HUES64 (cell line): ENCODE results near the gene IMPA2.

Experiments
- H3K27ac ChIP-seq: 2 replicates; pipeline ENCODE4 v1.7.0; 2013; ENCODE audit warnings: low read depth, low read length, inconsistent platforms
- H3K27me3 ChIP-seq: 2 replicates; pipeline ENCODE4 v1.6.1; 2013; ENCODE audit warnings: mild to moderate bottlenecking, low read length; ENCODE audit not compliant: insufficient read depth
- H3K36me3 ChIP-seq: 2 replicates; pipeline ENCODE4 v1.6.1; 2013; ENCODE audit warnings: mild to moderate bottlenecking, low read length; ENCODE audit not compliant: insufficient read depth
- H3K4me1 ChIP-seq: 2 replicates; pipeline ENCODE4 v1.6.1; 2013; ENCODE audit warnings: mild to moderate bottlenecking, low read length, moderate library complexity; ENCODE audit not compliant: insufficient read depth
- H3K4me3 ChIP-seq: 2 replicates; pipeline ENCODE4 v1.5.1; 2013; ENCODE audit warnings: mild to moderate bottlenecking, low read length, moderate library complexity
- H3K9ac ChIP-seq: 2 replicates; pipeline ENCODE4 v1.6.1; 2013; ENCODE audit warnings: mild to moderate bottlenecking, low read depth, low read length
- H3K9me3 ChIP-seq: 2 replicates; pipeline ENCODE4 v1.6.1; 2013; ENCODE audit warnings: low read depth, low read length; ENCODE audit not compliant: insufficient read depth
- WGBS: fragments of 150-250, 120-280 bp; methylation state at CpG from one replicate; pipeline ENCODE4 v1.1.7; 2013; ENCODE audit warnings: missing lambda C conversion rate; 5-methylcytosine and 5-hydroxymethylcytosine counted together

Gene IMPA2

GRCh38 chr18:12010187-12010802, 29.0 kb downstream of the IMPA2 start:
- no peaks in the 10 kb centered on the region for H3K9me3 ChIP-seq
- H3K36me3 ChIP-seq = peaks cover 78% of the 10 kb centered on the region
- 95% methylated on average over 14 of the region's 14 CpGs for WGBS
- H3K27me3 ChIP-seq = no peaks in the 10 kb centered on the region
- H3K9ac ChIP-seq = no peak overlapping the region
- no peaks in the 10 kb centered on the region for H3K4me1 ChIP-seq
- H3K4me3 ChIP-seq = no peak overlapping the region
- no peak overlapping the region for H3K27ac ChIP-seq

GRCh38 chr18:12011199-12011956, 30.1 kb downstream of the IMPA2 start:
- Histone ChIP-seq H3K4me3 (no peak overlapping the region), H3K9me3 (no peaks in the 10 kb centered on the region), H3K36me3 (peaks cover 87% of the 10 kb centered on the region), H3K9ac (no peak overlapping the region), H3K27me3 (no peaks in the 10 kb centered on the region), H3K27ac (no peak overlapping the region), H3K4me1 (no peaks in the 10 kb centered on the region)
- 89% methylated on average over 8 of the region's 8 CpGs for WGBS

- no peak overlapping the region for H3K4me3 ChIP-seq
- no peaks in the 10 kb centered on the region for H3K4me1 ChIP-seq
- H3K9me3 ChIP-seq = no peaks in the 10 kb centered on the region
- H3K27me3 ChIP-seq = no peaks in the 10 kb centered on the region
- H3K9ac ChIP-seq = no peak overlapping the region
- no peak overlapping the region for H3K27ac ChIP-seq
- H3K36me3 ChIP-seq = peaks cover 89% of the 10 kb centered on the region
- WGBS = 93% methylated on average over 19 of the region's 19 CpGs
Measured at GRCh38 chr18:12011957-12012549, 30.7 kb downstream of the IMPA2 start.

- Histone ChIP-seq H3K9me3 (no peaks in the 10 kb centered on the region), H3K27me3 (no peaks in the 10 kb centered on the region), H3K4me3 (no peak overlapping the region), H3K4me1 (no peaks in the 10 kb centered on the region), H3K27ac (no peak overlapping the region), H3K9ac (no peak overlapping the region), H3K36me3 (peaks cover 92% of the 10 kb centered on the region)
- WGBS = 64% methylated on average over 3 of the region's 3 CpGs
Measured at GRCh38 chr18:12012697-12013096, 31.4 kb downstream of the IMPA2 start.

- 94% methylated on average over 19 of the region's 20 CpGs for WGBS
- Histone ChIP-seq H3K4me1 (no peaks in the 10 kb centered on the region), H3K27ac (no peak overlapping the region), H3K4me3 (no peak overlapping the region), H3K36me3 (peaks cover 93% of the 10 kb centered on the region), H3K27me3 (no peaks in the 10 kb centered on the region), H3K9ac (no peak overlapping the region), H3K9me3 (no peaks in the 10 kb centered on the region)
Measured at GRCh38 chr18:12013186-12013916, 32.0 kb downstream of the IMPA2 start.

GRCh38 chr18:12014086-12014485, 32.8 kb downstream of the IMPA2 start:
- Histone ChIP-seq H3K36me3 (peaks cover 93% of the 10 kb centered on the region), H3K4me3 (no peak overlapping the region), H3K27me3 (no peaks in the 10 kb centered on the region), H3K9me3 (no peaks in the 10 kb centered on the region), H3K9ac (no peak overlapping the region), H3K27ac (no peak overlapping the region), H3K4me1 (no peaks in the 10 kb centered on the region)
- WGBS = 94% methylated on average over 17 of the region's 17 CpGs

GRCh38 chr18:12014521-12015415, 33.5 kb downstream of the IMPA2 start:
- no peak overlapping the region for H3K27ac ChIP-seq

GRCh38 chr18:12015416-12016062, 34.2 kb downstream of the IMPA2 start:
- WGBS = 89% methylated on average over 13 of the region's 13 CpGs
- no peaks in the 10 kb centered on the region for H3K9me3 ChIP-seq
- H3K27me3 ChIP-seq = no peaks in the 10 kb centered on the region
- no peak overlapping the region for H3K4me3 ChIP-seq
- no peak overlapping the region for H3K27ac ChIP-seq
- H3K9ac ChIP-seq = no peak overlapping the region
- peaks cover 84% of the 10 kb centered on the region for H3K36me3 ChIP-seq
- H3K4me1 ChIP-seq = no peaks in the 10 kb centered on the region

More at GRCh38 chr18:12014521-12015415, 33.5 kb downstream of the IMPA2 start:
- Histone ChIP-seq H3K36me3 (peaks cover 91% of the 10 kb centered on the region), H3K9me3 (no peaks in the 10 kb centered on the region), H3K27me3 (no peaks in the 10 kb centered on the region), H3K4me1 (no peaks in the 10 kb centered on the region), H3K9ac (no peak overlapping the region), H3K4me3 (no peak overlapping the region)
- 95% methylated on average over 14 of the region's 14 CpGs for WGBS

- no peak overlapping the region for H3K27ac ChIP-seq
- H3K4me1 ChIP-seq = no peaks in the 10 kb centered on the region
- WGBS = 84% methylated on average over 5 of the region's 5 CpGs
- no peak overlapping the region for H3K4me3 ChIP-seq
- H3K36me3 ChIP-seq = peaks cover 80% of the 10 kb centered on the region
- H3K9me3 ChIP-seq = no peaks in the 10 kb centered on the region
- no peaks in the 10 kb centered on the region for H3K27me3 ChIP-seq
- H3K9ac ChIP-seq = no peak overlapping the region
Measured at GRCh38 chr18:12017081-12017480, 35.8 kb downstream of the IMPA2 start.

GRCh38 chr18:12018861-12019260, 37.6 kb downstream of the IMPA2 start:
- Histone ChIP-seq H3K9ac (no peak overlapping the region), H3K4me1 (no peaks in the 10 kb centered on the region), H3K36me3 (peaks cover 76% of the 10 kb centered on the region), H3K4me3 (no peak overlapping the region), H3K9me3 (no peaks in the 10 kb centered on the region), H3K27me3 (no peaks in the 10 kb centered on the region), H3K27ac (no peak overlapping the region)
- WGBS = 96% methylated on average over 6 of the region's 7 CpGs
